Measurements from ENCODE around the gene AGPAT4.
A peak's percentile ranks its signal among the peaks of the same experiment; 100 is the strongest.

AGPAT4 gene

GRCh38 chr6:161207200-161207599 is 66.7 kb downstream of the AGPAT4 start:
- peaks cover 10 to 38% of the 10 kb centered on the region in 2 donors for H3K9me3 ChIP-seq (replicated peaks in 1 of 2; ENCODE audit: control insufficient read depth in 2 of 2, insufficient read depth in 1 of 2, low read depth in 1 of 2, low read length in 2 of 2)
- no peaks in the 10 kb centered on the region for H3K27me3 ChIP-seq (ENCODE audit: control insufficient read depth in 3 of 3, insufficient read depth in 3 of 3, low read depth in 1 of 3, low read length in 3 of 3)
- no peak overlapping the region for H2BK12ac ChIP-seq (ENCODE audit: low read length)
- H3K23ac ChIP-seq (ENCODE audit: low read depth, low read length, poor library complexity) = no peak overlapping the region
- H4K91ac ChIP-seq (ENCODE audit: low read depth, low read length, poor library complexity) = no peak overlapping the region
- H2BK120ac ChIP-seq (ENCODE audit: low read depth, low read length) = no peak overlapping the region
- H3K4me1 ChIP-seq (ENCODE audit: control insufficient read depth in 2 of 2, insufficient read depth in 1 of 2, low read depth in 1 of 2, low read length in 2 of 2) = peaks cover 0 to 4% of the 10 kb centered on the region in 2 donors
- H3K4me3 ChIP-seq (ENCODE audit: low read length in 2 of 2) = no peak overlapping the region
- H2AK5ac ChIP-seq (ENCODE audit: low read depth, low read length) = no peak overlapping the region
- H3K9ac ChIP-seq (ENCODE audit: low read depth, low read length, poor library complexity) = no peak overlapping the region
- no peak overlapping the region for H3K4ac ChIP-seq (ENCODE audit: low read length)
- H3K4me2 ChIP-seq (ENCODE audit: insufficient read depth, low read length, poor library complexity, severe bottlenecking) = no peak overlapping the region
- H2BK5ac ChIP-seq (ENCODE audit: low read length) = no peak overlapping the region
- H3K36me3 ChIP-seq (replicated peaks in 1 of 2; ENCODE audit: control insufficient read depth in 2 of 2, insufficient read depth in 2 of 2, low read length in 2 of 2) = peaks cover 3% of the 10 kb centered on the region in 2 donors
- H3K18ac ChIP-seq (ENCODE audit: low read length) = no peak overlapping the region
- H2BK15ac ChIP-seq (ENCODE audit: low read length) = no peak overlapping the region
- no peak overlapping the region for H3K14ac ChIP-seq (ENCODE audit: low read length)
- H3K27ac ChIP-seq (replicated peaks; ENCODE audit: low read length) = no peak overlapping the region
- WGBS, 2 donors (ENCODE audit: extremely low coverage in 2 of 2, insufficient read length in 2 of 2, insufficient replicate concordance in 1 of 2) = no CpG with 5 or more reads among the region's 4 CpGs
- no peak overlapping the region for H2AFZ ChIP-seq (ENCODE audit: low read length)
- no peak for DNase-seq (ENCODE audit: low spot score)
- H4K8ac ChIP-seq (ENCODE audit: low read depth, low read length) = no peak overlapping the region
- peaks cover 11% of the 10 kb centered on the region for H3K79me1 ChIP-seq (ENCODE audit: low read depth, low read length)

GRCh38 chr6:161204866-161205557 is 68.8 kb downstream of the AGPAT4 start:
- H3K36me3 ChIP-seq (replicated peaks in 1 of 2; ENCODE audit: control insufficient read depth in 2 of 2, insufficient read depth in 2 of 2, low read length in 2 of 2) = peaks cover 6 to 22% of the 10 kb centered on the region in 2 donors
- no peak overlapping the region for H2AFZ ChIP-seq (ENCODE audit: low read length)
- no peak overlapping the region for H2BK5ac ChIP-seq (ENCODE audit: low read length)
- H3K27me3 ChIP-seq (ENCODE audit: control insufficient read depth in 3 of 3, insufficient read depth in 3 of 3, low read depth in 1 of 3, low read length in 3 of 3) = no peaks in the 10 kb centered on the region
- H3K27ac ChIP-seq (replicated peaks; ENCODE audit: low read length) = no peak overlapping the region
- peak overlapping the region; percentile 29 for H4K8ac ChIP-seq (ENCODE audit: low read depth, low read length)
- H3K14ac ChIP-seq (ENCODE audit: low read length) = no peak overlapping the region
- no peak overlapping the region for H3K4me2 ChIP-seq (ENCODE audit: insufficient read depth, low read length, poor library complexity, severe bottlenecking)
- H3K9ac ChIP-seq (ENCODE audit: low read depth, low read length, poor library complexity) = no peak overlapping the region
- peak overlapping the region; percentile 77 for H3K23ac ChIP-seq (ENCODE audit: low read depth, low read length, poor library complexity)
- no peak overlapping the region for H3K4ac ChIP-seq (ENCODE audit: low read length)
- no peak overlapping the region for H2BK15ac ChIP-seq (ENCODE audit: low read length)
- H2AK5ac ChIP-seq (ENCODE audit: low read depth, low read length) = no peak overlapping the region
- H3K18ac ChIP-seq (ENCODE audit: low read length) = peak overlapping the region; percentile 49
- no peak overlapping the region for H2BK120ac ChIP-seq (ENCODE audit: low read depth, low read length)
- H3K4me1 ChIP-seq (ENCODE audit: control insufficient read depth in 2 of 2, insufficient read depth in 1 of 2, low read depth in 1 of 2, low read length in 2 of 2) = peaks cover 0 to 4% of the 10 kb centered on the region in 2 donors
- no peak for DNase-seq (ENCODE audit: low spot score)
- no CpG with 5 or more reads among the region's 11 CpGs for WGBS, 2 donors (ENCODE audit: extremely low coverage in 2 of 2, insufficient read length in 2 of 2, insufficient replicate concordance in 1 of 2)
- H4K91ac ChIP-seq (ENCODE audit: low read depth, low read length, poor library complexity) = no peak overlapping the region
- no peak overlapping the region for H2BK12ac ChIP-seq (ENCODE audit: low read length)
- peaks cover 11% of the 10 kb centered on the region for H3K79me1 ChIP-seq (ENCODE audit: low read depth, low read length)
- peaks cover 8 to 17% of the 10 kb centered on the region in 2 donors for H3K9me3 ChIP-seq (replicated peaks in 1 of 2; ENCODE audit: control insufficient read depth in 2 of 2, insufficient read depth in 1 of 2, low read depth in 1 of 2, low read length in 2 of 2)
- H3K4me3 ChIP-seq (ENCODE audit: low read length in 2 of 2) = no peak overlapping the region

- no CpG with 5 or more reads among the region's 8 CpGs for WGBS, 2 donors (ENCODE audit: extremely low coverage in 2 of 2, insufficient read length in 2 of 2, insufficient replicate concordance in 1 of 2)
Measured at GRCh38 chr6:161200610-161201370, 73.1 kb downstream of the AGPAT4 start.

GRCh38 chr6:161199850-161200249 is 74.0 kb downstream of the AGPAT4 start:
- Histone ChIP-seq H3K36me3 (replicated peaks in 1 of 2; ENCODE audit: control insufficient read depth in 2 of 2, insufficient read depth in 2 of 2, low read length in 2 of 2) (peaks cover 6 to 24% of the 10 kb centered on the region in 2 donors), H3K27me3 (ENCODE audit: control insufficient read depth in 3 of 3, insufficient read depth in 3 of 3, low read depth in 1 of 3, low read length in 3 of 3) (no peaks in the 10 kb centered on the region), H3K79me1 (ENCODE audit: low read depth, low read length) (peaks cover under 1% of the 10 kb centered on the region), H2BK15ac (ENCODE audit: low read length) (no peak overlapping the region), H3K23ac (ENCODE audit: low read depth, low read length, poor library complexity) (no peak overlapping the region), H2AK5ac (ENCODE audit: low read depth, low read length) (no peak overlapping the region), H3K14ac (ENCODE audit: low read length) (no peak overlapping the region), H3K4ac (ENCODE audit: low read length) (no peak overlapping the region), H3K9me3 (replicated peaks in 1 of 2; ENCODE audit: control insufficient read depth in 2 of 2, insufficient read depth in 1 of 2, low read depth in 1 of 2, low read length in 2 of 2) (peaks cover 0 to under 1% of the 10 kb centered on the region in 2 donors), H2BK5ac (ENCODE audit: low read length) (no peak overlapping the region), H4K8ac (ENCODE audit: low read depth, low read length) (no peak overlapping the region), H3K18ac (ENCODE audit: low read length) (no peak overlapping the region), H3K4me1 (ENCODE audit: control insufficient read depth in 2 of 2, insufficient read depth in 1 of 2, low read depth in 1 of 2, low read length in 2 of 2) (no peaks in the 10 kb centered on the region), H3K9ac (ENCODE audit: low read depth, low read length, poor library complexity) (no peak overlapping the region), H3K27ac (replicated peaks; ENCODE audit: low read length) (no peak overlapping the region), H2BK12ac (ENCODE audit: low read length) (no peak overlapping the region), H4K91ac (ENCODE audit: low read depth, low read length, poor library complexity) (no peak overlapping the region), H3K4me2 (ENCODE audit: insufficient read depth, low read length, poor library complexity, severe bottlenecking) (no peak overlapping the region), H3K4me3 (ENCODE audit: low read length in 2 of 2) (no peak overlapping the region), H2BK120ac (ENCODE audit: low read depth, low read length) (no peak overlapping the region), H2AFZ (ENCODE audit: low read length) (no peak overlapping the region)
- WGBS, 2 donors (ENCODE audit: extremely low coverage in 2 of 2, insufficient read length in 2 of 2, insufficient replicate concordance in 1 of 2) = no CpG with 5 or more reads among the region's 4 CpGs
- DNase-seq (ENCODE audit: low spot score) = no peak

More at GRCh38 chr6:161200610-161201370, 73.1 kb downstream of the AGPAT4 start:
- Histone ChIP-seq H2BK5ac (ENCODE audit: low read length) (no peak overlapping the region), H3K9ac (ENCODE audit: low read depth, low read length, poor library complexity) (no peak overlapping the region), H3K79me1 (ENCODE audit: low read depth, low read length) (peaks cover 4% of the 10 kb centered on the region), H3K4me1 (ENCODE audit: control insufficient read depth in 2 of 2, insufficient read depth in 1 of 2, low read depth in 1 of 2, low read length in 2 of 2) (no peaks in the 10 kb centered on the region), H2BK12ac (ENCODE audit: low read length) (no peak overlapping the region), H2AFZ (ENCODE audit: low read length) (no peak overlapping the region), H3K4me3 (ENCODE audit: low read length in 2 of 2) (no peak overlapping the region), H3K14ac (ENCODE audit: low read length) (no peak overlapping the region), H4K8ac (ENCODE audit: low read depth, low read length) (no peak overlapping the region), H3K18ac (ENCODE audit: low read length) (no peak overlapping the region), H3K36me3 (replicated peaks in 1 of 2; ENCODE audit: control insufficient read depth in 2 of 2, insufficient read depth in 2 of 2, low read length in 2 of 2) (peaks cover 6 to 24% of the 10 kb centered on the region in 2 donors), H3K27ac (replicated peaks; ENCODE audit: low read length) (no peak overlapping the region), H2BK15ac (ENCODE audit: low read length) (no peak overlapping the region), H3K4me2 (ENCODE audit: insufficient read depth, low read length, poor library complexity, severe bottlenecking) (no peak overlapping the region), H3K9me3 (replicated peaks in 1 of 2; ENCODE audit: control insufficient read depth in 2 of 2, insufficient read depth in 1 of 2, low read depth in 1 of 2, low read length in 2 of 2) (no peaks in the 10 kb centered on the region), H2AK5ac (ENCODE audit: low read depth, low read length) (no peak overlapping the region), H3K4ac (ENCODE audit: low read length) (no peak overlapping the region), H4K91ac (ENCODE audit: low read depth, low read length, poor library complexity) (no peak overlapping the region), H3K23ac (ENCODE audit: low read depth, low read length, poor library complexity) (no peak overlapping the region), H3K27me3 (ENCODE audit: control insufficient read depth in 3 of 3, insufficient read depth in 3 of 3, low read depth in 1 of 3, low read length in 3 of 3) (no peaks in the 10 kb centered on the region), H2BK120ac (ENCODE audit: low read depth, low read length) (no peak overlapping the region)
- DNase-seq (ENCODE audit: low spot score) = no peak

Data from neuronal stem cell (in vitro differentiated cells).